Measurements from ENCODE around the gene NRXN2.

The NRXN2 gene

DNA sequence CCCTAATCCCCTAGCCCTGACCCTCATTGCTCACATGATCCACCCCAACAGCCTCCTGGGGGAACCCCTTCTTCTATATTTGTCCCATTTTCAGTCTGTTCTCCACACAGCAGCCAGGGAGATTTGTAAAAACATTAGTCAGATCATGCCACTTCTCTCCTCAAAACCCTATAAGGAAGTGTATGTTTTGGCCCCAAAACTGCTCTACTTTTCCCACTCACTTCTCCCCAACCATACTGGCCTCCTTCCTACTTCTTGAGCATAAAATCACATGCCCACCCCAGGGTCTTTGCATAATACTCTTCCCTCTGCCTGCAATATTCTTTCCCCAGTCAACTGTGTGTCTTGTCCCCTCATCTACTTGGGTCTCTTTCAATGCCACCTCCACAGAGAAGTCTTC lies 136.6 kb downstream of the NRXN2 start:
- DNase-seq, result no peak

DNA sequence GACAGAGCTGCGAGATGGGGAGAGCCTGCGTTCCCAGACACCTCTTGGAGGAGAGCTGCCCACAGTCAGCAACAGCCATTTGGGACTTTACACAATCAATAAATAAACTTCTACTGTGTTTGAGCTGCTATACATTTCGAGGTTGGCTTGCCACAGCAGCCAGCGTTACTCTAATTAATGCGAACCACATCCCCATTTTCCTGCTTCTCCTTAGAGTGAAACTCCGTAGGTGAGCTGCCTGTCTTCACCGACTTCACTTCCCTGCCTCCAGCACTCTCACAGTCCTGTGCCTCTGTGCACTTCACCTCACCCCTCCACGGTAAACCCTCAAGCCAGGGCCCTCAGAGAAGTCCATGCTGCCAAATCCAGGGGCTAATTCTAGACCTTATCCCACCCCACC lies 137.8 kb downstream of the NRXN2 start:
- no peak for DNase-seq

- DNase-seq, result peak in 1 of 14 donors; percentile 71
Observed at GRCh38 chr11:64583296-64584262, 139.4 kb downstream of the NRXN2 start.

- peak in 1 of 14 donors; percentile 58 for DNase-seq
Observed at GRCh38 chr11:64582885-64583284, 140.1 kb downstream of the NRXN2 start.

DNA sequence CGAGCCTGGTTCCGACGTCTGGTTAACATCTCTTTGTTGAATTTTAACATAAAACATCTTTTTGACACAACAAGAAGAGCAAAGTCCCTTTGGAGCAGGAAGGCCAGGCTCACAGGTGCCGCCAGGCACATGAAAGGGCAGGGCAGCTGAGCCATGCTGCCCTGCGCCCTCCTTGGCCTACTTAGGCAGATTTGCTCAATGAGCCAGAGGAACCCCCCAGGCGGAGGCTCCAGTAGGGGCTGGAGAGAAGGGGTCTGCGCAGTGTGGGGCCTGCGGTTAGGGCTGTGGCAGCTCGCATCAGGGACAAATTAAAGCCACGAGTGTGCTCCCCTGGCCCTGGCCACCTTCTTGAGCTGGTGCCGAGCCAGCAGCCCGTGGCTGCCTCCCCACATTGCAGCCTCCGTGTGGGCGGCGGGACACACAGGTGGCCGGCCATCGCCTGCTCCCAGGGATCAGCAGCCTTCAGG lies 141.9 kb downstream of the NRXN2 start:
- DNase-seq, result peak in 1 of 14 donors; percentile 72

DNA sequence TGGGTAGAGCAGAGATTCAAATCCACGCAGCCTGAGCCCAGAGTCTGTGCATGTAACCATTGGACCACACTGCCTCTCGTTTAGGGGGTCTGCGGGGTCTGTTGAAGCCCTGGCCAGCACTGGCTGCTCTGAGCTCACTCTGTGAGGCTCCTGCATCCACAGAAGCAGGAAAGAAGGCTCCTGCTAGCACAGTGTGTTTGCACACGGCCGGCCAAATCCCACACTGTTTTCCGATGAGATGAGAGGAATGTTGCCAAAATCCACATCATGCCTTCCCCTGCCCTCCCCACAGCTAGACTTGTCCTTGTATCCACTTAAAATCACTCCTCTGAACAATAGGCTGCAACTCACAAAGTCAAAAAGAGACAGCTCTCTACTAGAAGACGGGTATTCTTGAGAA lies 142.6 kb downstream of the NRXN2 start:
- DNase-seq, result peak in 1 of 14 donors; percentile 85

DNA sequence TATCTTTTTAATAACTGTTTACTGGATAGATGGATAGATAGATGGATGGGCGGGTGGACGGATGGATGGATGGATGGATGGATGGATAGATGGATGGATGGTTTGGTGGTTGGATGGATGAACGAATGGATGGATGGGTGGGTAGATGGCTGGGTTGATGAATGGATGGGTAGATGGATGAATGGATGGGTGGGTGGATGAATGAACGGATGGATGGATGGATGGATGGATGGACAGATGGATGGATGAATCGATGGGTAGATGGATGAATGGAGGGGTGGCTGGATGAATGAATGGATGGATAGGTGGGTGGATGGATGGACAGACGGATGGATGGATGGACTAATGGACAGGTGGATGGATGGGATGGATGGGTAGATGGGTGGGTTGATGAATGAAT lies 145.8 kb downstream of the NRXN2 start:
- DNase-seq, result no peak

DNA sequence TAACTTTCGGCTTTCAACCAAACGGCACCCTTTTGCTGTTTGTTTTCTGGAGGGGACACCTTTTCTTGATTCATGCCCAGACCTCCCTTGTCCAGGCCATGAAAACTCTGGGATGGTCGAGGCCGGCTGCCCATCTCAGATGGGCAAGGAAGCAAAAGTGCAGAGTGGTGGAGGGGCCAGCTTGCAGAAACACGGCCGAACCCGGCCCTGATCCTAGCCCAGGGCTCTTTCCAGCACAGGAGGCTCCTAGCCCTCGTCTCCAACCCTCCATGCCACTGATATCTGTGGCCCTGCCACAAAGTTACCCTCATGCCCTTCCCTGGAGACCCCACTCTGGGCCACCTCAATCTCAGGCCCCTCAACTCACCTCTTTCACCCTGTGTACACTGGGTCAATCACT lies 150.9 kb downstream of the NRXN2 start:
- DNase-seq, result no peak

DNA sequence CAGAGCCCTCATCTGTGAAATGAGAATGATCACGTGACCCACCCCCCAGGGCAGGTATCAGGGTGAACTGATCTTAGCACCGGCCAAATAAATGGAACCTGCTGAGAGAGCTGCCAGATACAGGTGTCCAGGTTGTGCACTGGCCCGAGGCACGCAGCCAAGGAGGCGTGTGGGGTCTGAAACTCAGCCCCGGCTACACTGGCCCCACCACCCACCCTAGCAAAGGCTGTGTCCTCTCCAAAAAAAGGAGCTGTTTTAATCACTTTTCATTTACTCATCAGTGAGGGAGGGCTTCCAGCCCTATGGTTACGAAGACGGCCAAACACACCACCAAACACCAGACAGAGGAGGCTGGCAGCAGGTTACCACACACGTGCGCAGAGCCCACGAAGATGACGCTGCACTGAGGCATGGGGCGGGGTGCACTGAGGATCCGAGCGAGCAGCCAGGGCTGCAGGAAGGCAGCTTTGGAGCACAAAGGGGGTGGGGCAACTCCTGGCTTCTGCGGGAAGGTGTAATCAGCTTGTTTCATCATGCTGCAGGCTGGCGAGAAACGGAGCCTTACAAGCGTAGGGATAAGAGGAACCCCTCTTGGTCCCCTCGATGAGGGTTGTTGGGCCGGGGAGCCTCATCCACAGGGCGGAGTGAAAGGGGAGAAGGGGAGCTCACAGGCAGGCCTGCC lies 151.4 kb downstream of the NRXN2 start:
- peak in 1 of 14 donors; percentile 42 for DNase-seq

DNA sequence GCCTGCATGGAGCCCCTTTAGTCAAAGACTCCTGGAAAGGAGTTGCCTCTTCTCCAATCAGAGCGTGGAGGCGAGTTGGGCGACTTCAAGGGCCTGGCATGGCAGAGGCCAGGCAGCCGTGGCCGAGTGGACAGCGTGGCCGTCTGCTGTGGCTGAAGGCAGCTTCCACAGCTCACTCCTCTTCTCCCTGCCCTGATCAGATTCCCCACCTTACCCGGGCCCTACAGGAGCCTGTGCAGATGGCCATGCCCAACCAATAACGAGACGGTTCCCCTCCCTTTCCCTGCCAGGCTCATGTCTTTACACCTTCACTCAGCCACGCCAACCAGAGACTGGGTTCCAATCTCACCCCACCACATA lies 152.0 kb downstream of the NRXN2 start:
- no peak for DNase-seq

DNA sequence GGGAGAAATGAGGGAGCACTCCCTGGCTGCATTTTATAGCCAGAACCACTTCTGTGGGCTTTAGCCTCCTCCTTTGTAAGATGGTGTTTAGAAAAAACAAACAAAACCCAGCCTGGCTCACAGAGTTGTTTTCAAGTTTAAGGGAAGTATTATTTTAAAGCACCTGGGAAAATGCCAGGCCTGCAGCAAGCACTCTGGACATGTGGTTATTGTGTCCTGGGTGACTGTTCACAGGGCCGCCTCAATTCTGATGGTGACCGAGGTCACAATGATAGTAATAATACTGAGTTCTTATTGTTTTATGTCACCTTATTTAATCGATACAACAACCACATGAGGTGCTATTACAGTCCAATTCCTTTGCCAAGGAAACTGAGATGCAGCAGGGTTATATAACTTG lies 152.7 kb downstream of the NRXN2 start:
- peak in 1 of 14 donors; percentile 35 for DNase-seq

DNA sequence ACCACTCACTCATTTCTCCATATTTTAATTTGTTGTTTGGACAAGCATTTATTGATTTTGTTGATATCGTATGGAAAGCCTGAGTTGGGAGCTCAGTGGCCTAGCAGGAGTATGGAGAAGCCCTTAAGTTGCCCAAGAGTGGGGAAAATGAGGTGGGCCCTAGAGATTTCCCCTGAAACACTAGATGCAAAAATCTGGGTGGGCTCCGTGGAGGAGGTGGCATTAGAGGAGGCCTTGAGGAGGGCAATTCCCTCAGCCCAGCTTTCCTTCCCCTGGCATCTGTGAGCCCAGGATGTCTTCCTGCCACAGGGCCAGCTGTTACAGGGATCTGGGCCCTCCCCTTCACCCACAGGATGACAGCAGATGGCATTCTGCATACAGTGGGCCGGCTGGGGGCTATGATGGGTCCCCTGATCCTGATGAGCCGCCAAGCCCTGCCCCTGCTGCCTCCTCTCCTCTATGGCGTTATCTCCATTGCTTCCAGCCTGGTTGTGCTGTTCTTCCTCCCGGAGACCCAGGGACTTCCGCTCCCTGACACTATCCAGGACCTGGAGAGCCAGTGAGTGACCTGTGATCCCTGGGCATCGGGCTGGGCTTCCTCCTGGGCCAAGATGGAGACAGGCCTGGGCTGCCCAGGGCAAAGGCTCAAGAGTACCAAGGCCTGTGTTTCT lies 153.6 kb downstream of the NRXN2 start:
- DNase-seq, result no peak

GRCh38 chr11:64568584-64569140 lies 154.3 kb downstream of the NRXN2 start:
- no peak for DNase-seq

- DNase-seq, result peak in 1 of 14 donors; percentile 42
Observed at GRCh38 chr11:64568041-64568571, 154.9 kb downstream of the NRXN2 start.

DNA sequence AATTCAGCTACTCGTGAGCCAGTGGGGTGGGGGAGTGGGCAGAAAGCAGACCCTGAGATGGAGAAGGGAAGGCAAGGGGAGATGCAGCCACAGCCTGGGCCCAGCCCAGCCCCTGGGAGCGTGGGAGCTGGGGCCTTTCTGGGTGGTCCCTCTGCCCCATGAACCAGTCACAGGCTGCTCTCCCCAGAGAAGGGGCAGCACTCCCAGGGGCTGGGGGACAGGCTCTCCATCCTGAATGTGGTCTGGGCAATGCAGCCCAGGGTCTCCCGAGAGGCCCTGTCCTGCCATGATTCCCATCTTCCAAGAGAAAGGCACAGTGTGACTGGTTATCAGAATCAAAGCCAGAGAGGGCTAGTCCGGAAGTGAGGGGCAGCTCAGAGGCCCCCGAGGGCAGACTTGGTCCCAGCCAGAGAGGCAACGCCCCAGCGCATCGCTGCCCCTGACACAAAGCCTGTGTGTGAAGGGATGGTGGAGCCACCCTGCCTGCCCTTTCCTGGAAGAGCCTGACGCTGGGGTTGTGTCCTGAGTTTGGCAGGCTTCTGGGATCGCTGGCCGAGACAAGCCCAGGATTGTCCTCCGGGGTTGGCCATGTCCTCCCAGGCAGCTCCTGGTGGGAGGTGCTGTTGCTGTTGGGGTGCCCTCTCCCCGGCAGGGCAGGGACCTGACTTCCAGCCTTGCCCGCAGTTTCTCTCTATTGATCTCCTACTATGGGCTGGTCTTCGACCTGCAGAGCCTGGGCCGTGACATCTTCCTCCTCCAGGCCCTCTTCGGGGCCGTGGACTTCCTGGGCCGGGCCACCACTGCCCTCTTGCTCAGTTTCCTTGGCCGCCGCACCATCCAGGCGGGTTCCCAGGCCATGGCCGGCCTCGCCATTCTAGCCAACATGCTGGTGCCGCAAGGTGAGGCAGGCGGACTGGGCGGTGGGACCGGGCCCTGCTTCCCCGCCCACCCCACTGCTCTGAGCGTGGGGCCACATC lies 155.8 kb downstream of the NRXN2 start:
- peak in 2 of 14 donors; percentile 3 to 69 for DNase-seq

DNA sequence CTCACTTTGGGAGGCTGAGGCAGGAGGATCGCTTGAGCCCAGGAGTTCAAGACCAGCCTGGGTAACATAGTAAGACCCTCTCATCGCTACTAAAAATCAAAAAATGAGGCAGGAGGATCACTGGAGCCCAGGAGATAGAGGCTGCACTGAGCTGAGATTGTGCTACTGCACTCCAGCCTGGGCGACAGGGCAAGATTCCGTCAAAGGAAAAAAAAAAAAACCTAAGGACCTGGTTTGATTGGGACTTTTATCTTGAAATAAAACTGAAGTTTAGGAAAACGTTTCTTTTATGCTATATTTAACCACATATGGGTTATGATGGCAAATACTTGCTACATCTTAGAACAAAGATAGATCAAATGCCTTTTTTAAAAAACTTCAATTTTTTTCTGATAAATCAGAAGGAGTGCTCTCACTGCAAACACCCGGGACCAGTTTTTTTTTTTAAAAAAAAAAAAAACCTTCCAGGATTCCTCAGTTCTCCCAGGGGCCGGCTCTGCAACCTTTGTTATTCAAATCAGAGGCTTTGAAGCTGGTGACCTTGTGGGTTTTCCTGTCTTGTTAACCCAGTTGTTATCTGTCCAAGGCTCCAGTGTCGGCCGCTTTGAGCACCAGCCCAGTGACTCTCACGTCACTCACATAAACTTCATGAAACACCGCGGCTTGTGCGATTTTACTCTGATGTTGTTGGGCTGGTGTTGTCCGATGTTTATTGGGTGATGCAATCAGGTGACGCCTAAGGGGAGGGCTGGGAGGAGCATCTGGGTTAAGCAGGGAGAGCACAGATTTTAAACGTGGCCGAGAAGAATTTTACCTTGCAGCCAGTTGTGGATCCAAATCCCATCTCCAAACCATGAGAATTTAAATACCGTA lies 156.7 kb downstream of the NRXN2 start:
- DNase-seq, result peak in 7 of 14 donors; percentile 9 to 49 (median 31)

GRCh38 chr11:64564947-64565889 lies 157.8 kb downstream of the NRXN2 start:
- no peak for DNase-seq

- no peak for DNase-seq
Observed at GRCh38 chr11:64564419-64564818, 158.6 kb downstream of the NRXN2 start.

DNA sequence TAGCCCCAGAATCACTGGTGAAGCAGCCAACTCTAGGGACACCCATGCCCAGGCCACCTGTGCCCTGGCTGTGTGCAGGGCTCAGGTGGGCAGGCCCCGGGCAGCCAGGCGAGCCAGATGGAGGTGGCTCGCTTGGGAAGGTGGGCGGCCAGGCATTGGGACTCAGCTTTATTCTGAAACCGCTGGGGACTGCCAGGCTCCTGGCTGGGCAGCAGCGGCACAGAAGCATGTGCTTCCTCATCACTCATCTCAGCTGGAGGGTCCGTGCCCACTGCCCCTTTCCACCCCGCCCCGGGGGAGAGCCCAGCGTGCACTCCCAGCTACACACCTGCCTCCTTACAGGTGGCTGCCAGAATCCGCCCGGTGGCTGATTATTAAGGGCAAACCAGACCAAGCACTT lies 159.0 kb downstream of the NRXN2 start:
- no peak for DNase-seq

Measured in C1 segment of cervical spinal cord (tissue), 14 donors.